Measurements from ENCODE around the gene TMEM253.

The TMEM253 gene

GRCh38 chr14:21066882-21067502 is 33.9 kb upstream of the TMEM253 start:
- Mint-ChIP-seq H3K4me3 (no peak overlapping the region), H3K4me1 (ENCODE audit: low read depth) (peaks cover 24% of the 10 kb centered on the region), H3K36me3 (no peaks in the 10 kb centered on the region), H3K27ac (no peak overlapping the region), H3K9me3 (ENCODE audit: low read depth) (no peaks in the 10 kb centered on the region), H3K27me3 (peaks cover 37% of the 10 kb centered on the region)

- Mint-ChIP-seq H3K27me3 (peaks cover 42% of the 10 kb centered on the region), H3K9me3 (ENCODE audit: low read depth) (no peaks in the 10 kb centered on the region), H3K27ac (no peak overlapping the region)
Measured at GRCh38 chr14:21068521-21069387, 32.1 kb upstream of the TMEM253 start.

GRCh38 chr14:21069388-21070082 is 31.3 kb upstream of the TMEM253 start:
- Mint-ChIP-seq H3K27ac (no peak overlapping the region), H3K36me3 (no peaks in the 10 kb centered on the region)

More at GRCh38 chr14:21068521-21069387, 32.1 kb upstream of the TMEM253 start:
- Mint-ChIP-seq H3K4me1 (ENCODE audit: low read depth) (peaks cover 29% of the 10 kb centered on the region), H3K36me3 (no peaks in the 10 kb centered on the region), H3K4me3 (peak overlapping the region; percentile 82)

GRCh38 chr14:21070083-21070609 is 30.7 kb upstream of the TMEM253 start, which contains the start of gene ARHGEF40:
Gene ARHGEF40, plus strand, starts transcription at chr14:21070304. Its CDS starts 93 bp downstream, at chr14:21070397.
- no peaks in the 10 kb centered on the region for H3K9me3 Mint-ChIP-seq (ENCODE audit: low read depth)
- no peak within 1 kb of the TSS for H3K27ac Mint-ChIP-seq
- H3K4me1 Mint-ChIP-seq (ENCODE audit: low read depth) = peaks cover 29% of the 10 kb centered on the region
- peaks cover 40% of the 10 kb centered on the region for H3K27me3 Mint-ChIP-seq
- H3K4me3 Mint-ChIP-seq = peak within 1 kb of the TSS; percentile 82
- H3K36me3 Mint-ChIP-seq = no peaks in the 10 kb centered on the region

More at GRCh38 chr14:21069388-21070082, 31.3 kb upstream of the TMEM253 start:
- Mint-ChIP-seq H3K9me3 (ENCODE audit: low read depth) (no peaks in the 10 kb centered on the region), H3K4me3 (peak overlapping the region; percentile 82), H3K27me3 (peaks cover 42% of the 10 kb centered on the region), H3K4me1 (ENCODE audit: low read depth) (peaks cover 29% of the 10 kb centered on the region)

GRCh38 chr14:21070610-21071224 is 30.1 kb upstream of the TMEM253 start:
- peak overlapping the region; percentile 81 for H3K4me3 Mint-ChIP-seq
- peaks cover 29% of the 10 kb centered on the region for H3K4me1 Mint-ChIP-seq (ENCODE audit: low read depth)
- H3K36me3 Mint-ChIP-seq = no peaks in the 10 kb centered on the region
- H3K27me3 Mint-ChIP-seq = peaks cover 35% of the 10 kb centered on the region
- no peaks in the 10 kb centered on the region for H3K9me3 Mint-ChIP-seq (ENCODE audit: low read depth)
- no peak overlapping the region for H3K27ac Mint-ChIP-seq

GRCh38 chr14:21071225-21072030 is 29.4 kb upstream of the TMEM253 start:
- Mint-ChIP-seq H3K36me3 (no peaks in the 10 kb centered on the region), H3K27ac (no peak overlapping the region)

GRCh38 chr14:21072031-21072473 is 28.8 kb upstream of the TMEM253 start:
- Mint-ChIP-seq H3K4me3 (peak overlapping the region; percentile 81), H3K36me3 (no peaks in the 10 kb centered on the region), H3K27me3 (peaks cover 29% of the 10 kb centered on the region), H3K9me3 (ENCODE audit: low read depth) (no peaks in the 10 kb centered on the region), H3K27ac (no peak overlapping the region), H3K4me1 (ENCODE audit: low read depth) (peaks cover 29% of the 10 kb centered on the region)

More at GRCh38 chr14:21071225-21072030, 29.4 kb upstream of the TMEM253 start:
- H3K27me3 Mint-ChIP-seq = peaks cover 33% of the 10 kb centered on the region
- H3K9me3 Mint-ChIP-seq (ENCODE audit: low read depth) = no peaks in the 10 kb centered on the region
- H3K4me3 Mint-ChIP-seq = peak overlapping the region; percentile 81
- peaks cover 29% of the 10 kb centered on the region for H3K4me1 Mint-ChIP-seq (ENCODE audit: low read depth)

- H3K9me3 Mint-ChIP-seq (ENCODE audit: low read depth) = no peaks in the 10 kb centered on the region
- no peak overlapping the region for H3K27ac Mint-ChIP-seq
- no peaks in the 10 kb centered on the region for H3K36me3 Mint-ChIP-seq
- peaks cover 23% of the 10 kb centered on the region for H3K27me3 Mint-ChIP-seq
- peaks cover 29% of the 10 kb centered on the region for H3K4me1 Mint-ChIP-seq (ENCODE audit: low read depth)
- peak overlapping the region; percentile 81 for H3K4me3 Mint-ChIP-seq
Measured at GRCh38 chr14:21072781-21073339, 28.0 kb upstream of the TMEM253 start.

GRCh38 chr14:21073921-21074320 is 26.9 kb upstream of the TMEM253 start:
- no peaks in the 10 kb centered on the region for H3K9me3 Mint-ChIP-seq (ENCODE audit: low read depth)
- no peak overlapping the region for H3K27ac Mint-ChIP-seq
- peaks cover 15% of the 10 kb centered on the region for H3K27me3 Mint-ChIP-seq

GRCh38 chr14:21074398-21075272 is 26.2 kb upstream of the TMEM253 start:
- H3K27ac Mint-ChIP-seq = no peak overlapping the region
- no peak overlapping the region for H3K4me3 Mint-ChIP-seq
- peaks cover 18% of the 10 kb centered on the region for H3K4me1 Mint-ChIP-seq (ENCODE audit: low read depth)
- H3K36me3 Mint-ChIP-seq = no peaks in the 10 kb centered on the region
- H3K9me3 Mint-ChIP-seq (ENCODE audit: low read depth) = no peaks in the 10 kb centered on the region
- peaks cover 11% of the 10 kb centered on the region for H3K27me3 Mint-ChIP-seq

More at GRCh38 chr14:21073921-21074320, 26.9 kb upstream of the TMEM253 start:
- Mint-ChIP-seq H3K36me3 (no peaks in the 10 kb centered on the region), H3K4me3 (no peak overlapping the region), H3K4me1 (ENCODE audit: low read depth) (peaks cover 24% of the 10 kb centered on the region)

- Mint-ChIP-seq H3K27me3 (peaks cover 11% of the 10 kb centered on the region), H3K4me1 (ENCODE audit: low read depth) (peaks cover 13% of the 10 kb centered on the region), H3K4me3 (no peak overlapping the region), H3K36me3 (no peaks in the 10 kb centered on the region), H3K27ac (no peak overlapping the region), H3K9me3 (ENCODE audit: low read depth) (no peaks in the 10 kb centered on the region)
Measured at GRCh38 chr14:21075719-21076437, 25.0 kb upstream of the TMEM253 start.

- Mint-ChIP-seq H3K4me3 (no peak overlapping the region), H3K36me3 (no peaks in the 10 kb centered on the region), H3K27me3 (peaks cover 3% of the 10 kb centered on the region), H3K4me1 (ENCODE audit: low read depth) (no peaks in the 10 kb centered on the region), H3K9me3 (ENCODE audit: low read depth) (no peaks in the 10 kb centered on the region), H3K27ac (no peak overlapping the region)
Measured at GRCh38 chr14:21077672-21078071, 23.2 kb upstream of the TMEM253 start.
